ENCODE data around the gene BRINP1.

Gene BRINP1

DNA sequence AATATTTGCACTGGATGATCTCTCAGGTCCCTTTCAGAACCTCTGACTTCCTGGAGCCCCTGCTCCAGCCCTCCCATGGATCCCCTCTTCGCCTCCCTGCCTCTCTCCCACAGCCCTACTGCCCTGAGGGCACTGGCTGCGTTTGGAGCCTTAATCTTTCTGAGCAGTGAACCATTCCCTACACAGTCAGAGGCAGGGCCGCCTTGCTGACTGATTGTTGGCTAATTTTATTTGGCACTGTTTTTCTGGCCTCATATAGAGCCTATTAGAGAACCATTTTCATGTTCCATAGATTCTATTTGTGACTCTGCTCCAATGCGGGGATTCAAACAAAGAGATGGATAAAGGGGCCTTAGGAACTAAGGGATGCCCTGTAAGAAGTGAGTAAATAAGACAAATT is 91.1 kb downstream of the BRINP1 start:
- DNase-seq (ENCODE audit: low spot score) = no peak

DNA sequence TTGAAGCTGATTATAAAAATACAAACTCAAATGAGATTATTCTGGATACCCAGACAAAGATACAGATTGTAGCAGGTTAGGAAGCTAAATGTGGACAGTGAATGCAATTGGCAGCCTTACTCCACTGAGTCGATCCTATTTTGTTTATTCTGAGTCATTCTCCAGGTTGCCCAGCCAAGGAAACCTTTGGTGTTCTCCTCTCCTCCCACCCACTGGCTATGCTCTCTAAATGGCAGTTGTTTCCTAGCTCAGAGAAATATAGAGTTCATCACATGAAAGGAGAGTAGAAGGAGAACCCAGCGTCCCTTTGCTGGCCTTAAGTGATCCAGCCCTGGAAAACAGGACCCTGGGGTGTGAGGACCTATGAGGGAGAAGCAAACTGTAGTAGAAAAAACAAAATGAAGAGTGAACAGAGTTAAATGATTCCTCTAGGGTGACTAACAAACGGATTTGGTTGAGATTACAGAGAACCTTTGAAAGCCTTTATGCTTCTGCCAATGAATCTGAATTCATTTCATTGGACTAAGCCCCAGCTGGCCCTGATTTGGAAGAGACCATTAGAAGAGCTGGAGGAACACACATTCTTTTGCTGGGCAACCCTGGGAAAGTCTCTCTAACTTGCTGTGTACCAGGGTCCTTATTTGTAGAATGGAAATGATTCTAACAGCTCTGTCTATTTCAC is 95.1 kb downstream of the BRINP1 start:
- DNase-seq (ENCODE audit: low spot score) = no peak

GRCh38 chr9:119273325-119273904 is 95.8 kb downstream of the BRINP1 start:
- DNase-seq (ENCODE audit: low spot score) = no peak

- no peak for DNase-seq (ENCODE audit: low spot score)
These were observed 96.6 kb downstream of the BRINP1 start for GRCh38 chr9:119272500-119273211.

DNA sequence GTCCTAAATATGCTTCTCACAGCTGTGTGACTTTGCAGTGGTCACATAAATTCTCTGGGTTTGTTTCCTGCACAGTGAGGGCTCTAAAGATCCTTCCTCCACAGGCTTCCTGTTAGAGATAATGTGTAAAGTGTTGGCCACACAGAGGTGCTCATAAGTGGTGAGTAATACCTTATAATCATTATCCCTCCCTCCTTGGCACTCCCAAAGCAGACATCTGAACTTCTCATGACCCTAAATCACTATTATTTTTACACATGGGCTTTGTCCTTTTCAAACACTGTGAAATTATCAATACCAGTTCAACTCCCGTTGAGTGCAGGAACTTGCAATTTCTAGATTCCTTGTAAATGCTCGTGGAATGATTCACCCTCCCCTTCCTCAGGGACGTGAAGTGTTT is 100.2 kb downstream of the BRINP1 start:
- no peak for DNase-seq (ENCODE audit: low spot score)

DNA sequence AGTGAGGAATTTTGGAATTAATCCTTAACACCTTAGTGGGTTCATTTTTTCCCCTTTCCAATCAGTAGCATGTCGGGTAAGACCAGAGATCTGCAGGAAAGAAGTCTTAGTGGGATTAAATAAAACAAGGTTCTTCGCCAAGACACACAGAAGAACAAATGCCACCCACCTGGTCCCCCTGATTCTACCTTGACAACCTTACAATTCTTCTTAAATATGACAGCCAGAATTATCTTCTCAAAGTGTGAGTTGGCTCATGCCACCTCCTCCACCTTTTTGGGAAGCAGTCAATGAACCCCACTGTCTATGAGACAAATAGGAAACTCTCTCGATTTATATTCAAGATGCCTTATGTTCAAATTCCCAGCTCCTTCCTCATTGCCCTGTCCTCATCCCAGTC is 105.1 kb downstream of the BRINP1 start:
- no peak for DNase-seq (ENCODE audit: low spot score)

DNA sequence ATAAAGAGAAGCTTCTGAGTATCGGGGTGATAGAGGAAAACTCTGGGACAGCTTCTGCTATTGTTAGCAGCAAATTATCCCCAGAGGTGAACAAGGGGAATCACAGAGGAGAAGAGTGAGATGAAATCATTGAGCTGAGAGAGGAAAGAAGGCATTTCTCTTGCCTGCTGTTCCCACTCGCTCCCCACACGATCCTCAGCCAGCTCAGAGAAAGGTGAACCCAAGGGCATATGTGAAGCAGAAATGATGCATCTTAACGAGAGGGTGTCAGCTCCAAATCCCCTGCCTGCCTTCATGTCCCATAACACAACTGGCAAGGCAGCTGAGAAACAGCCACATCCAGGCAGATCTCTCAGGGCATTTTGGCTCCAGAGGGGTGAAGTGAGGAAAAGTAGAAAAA is 111.6 kb downstream of the BRINP1 start:
- no peak for DNase-seq (ENCODE audit: low spot score)

- no peak for DNase-seq (ENCODE audit: low spot score)
These were observed 114.1 kb downstream of the BRINP1 start for GRCh38 chr9:119255116-119255515.

- no peak for DNase-seq (ENCODE audit: low spot score)
These were observed 116.5 kb downstream of the BRINP1 start for GRCh38 chr9:119252671-119253299.

DNA sequence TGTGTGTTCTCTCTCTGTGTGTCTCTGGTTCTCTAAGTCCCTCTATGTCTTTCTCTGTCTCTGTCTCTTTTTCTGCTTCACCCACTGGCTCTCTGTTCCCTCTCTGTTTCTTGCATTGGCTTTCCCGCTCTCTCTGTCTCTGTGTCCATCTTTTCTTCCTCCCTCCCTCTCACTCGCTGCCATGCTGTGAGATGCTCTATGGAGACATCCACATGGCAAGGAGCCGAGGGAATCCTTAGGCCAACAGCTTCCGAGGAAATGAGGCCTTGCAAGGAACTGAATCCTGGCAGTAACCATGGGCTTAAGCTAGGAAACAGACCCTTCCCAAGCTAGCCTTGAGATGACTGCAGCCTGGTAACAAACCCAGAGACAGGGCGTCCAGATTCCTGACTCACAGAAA is 117.3 kb downstream of the BRINP1 start:
- no peak for DNase-seq (ENCODE audit: low spot score)

DNA sequence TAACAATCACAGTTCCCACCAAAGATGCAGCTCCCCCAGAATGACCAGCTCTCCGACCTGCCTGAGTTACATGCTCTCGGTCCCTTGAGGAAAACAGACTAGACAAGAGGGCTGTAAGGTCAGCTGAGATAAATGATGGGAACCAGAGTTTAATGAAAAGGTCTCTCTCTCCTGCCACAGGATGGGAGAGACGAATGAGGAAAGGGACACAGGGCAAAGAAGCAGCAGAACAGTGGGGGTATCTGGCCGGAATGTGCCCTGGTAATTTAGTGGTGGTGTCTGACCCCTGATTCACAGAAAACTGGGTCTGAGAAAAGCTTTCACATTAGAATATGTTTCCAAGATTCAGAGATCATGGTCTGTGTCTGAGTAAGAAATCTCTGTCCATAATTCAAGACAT is 118.5 kb downstream of the BRINP1 start:
- no peak for DNase-seq (ENCODE audit: low spot score)

DNA sequence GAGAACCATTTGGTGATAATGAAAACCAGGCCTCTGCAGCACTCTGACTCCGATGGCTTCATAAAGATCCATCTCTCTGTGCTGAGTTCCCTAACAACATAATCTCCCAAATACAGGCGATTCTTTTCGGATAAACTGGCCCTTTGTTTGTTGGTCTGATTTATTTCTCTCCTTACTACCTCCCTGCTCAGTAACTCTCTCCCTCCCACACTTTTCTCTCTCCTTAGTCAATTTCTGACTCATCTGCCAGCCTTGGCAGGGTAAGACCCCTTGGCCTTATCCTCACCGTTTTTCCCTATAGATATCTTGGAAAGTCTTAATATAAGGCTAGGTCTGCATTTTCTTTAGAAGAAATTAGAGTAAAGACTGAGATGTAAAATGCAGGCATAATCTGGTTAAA is 128.7 kb downstream of the BRINP1 start:
- DNase-seq (ENCODE audit: low spot score) = no peak

DNA sequence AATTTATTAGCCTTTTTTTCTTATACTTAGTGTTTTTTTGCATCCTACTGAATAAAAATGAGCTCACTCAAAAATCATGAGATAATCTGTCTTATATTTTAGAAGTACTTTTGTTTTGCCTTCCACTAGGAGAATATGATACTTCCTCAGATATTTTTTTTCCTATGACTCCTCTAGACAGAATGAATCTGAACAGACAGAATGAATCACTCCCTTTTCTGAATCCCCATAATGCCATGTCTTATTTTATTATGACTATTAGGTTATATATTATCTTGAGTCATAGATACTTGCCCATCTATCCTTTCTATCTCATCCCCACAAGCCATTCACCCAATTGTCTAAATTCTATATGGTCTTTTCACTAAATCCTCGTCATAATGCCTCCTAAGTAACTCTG is 134.6 kb downstream of the BRINP1 start:
- DNase-seq (ENCODE audit: low spot score) = no peak

GRCh38 chr9:119227422-119227821 is 141.8 kb downstream of the BRINP1 start:
- no peak for DNase-seq (ENCODE audit: low spot score)

- DNase-seq (ENCODE audit: low spot score) = no peak
These were observed 144.8 kb downstream of the BRINP1 start for GRCh38 chr9:119224431-119224830.

GRCh38 chr9:119221276-119221675 is 148.0 kb downstream of the BRINP1 start:
- DNase-seq (ENCODE audit: low spot score) = no peak

GRCh38 chr9:119218293-119218692 is 150.9 kb downstream of the BRINP1 start:
- no peak for DNase-seq (ENCODE audit: low spot score)

DNA sequence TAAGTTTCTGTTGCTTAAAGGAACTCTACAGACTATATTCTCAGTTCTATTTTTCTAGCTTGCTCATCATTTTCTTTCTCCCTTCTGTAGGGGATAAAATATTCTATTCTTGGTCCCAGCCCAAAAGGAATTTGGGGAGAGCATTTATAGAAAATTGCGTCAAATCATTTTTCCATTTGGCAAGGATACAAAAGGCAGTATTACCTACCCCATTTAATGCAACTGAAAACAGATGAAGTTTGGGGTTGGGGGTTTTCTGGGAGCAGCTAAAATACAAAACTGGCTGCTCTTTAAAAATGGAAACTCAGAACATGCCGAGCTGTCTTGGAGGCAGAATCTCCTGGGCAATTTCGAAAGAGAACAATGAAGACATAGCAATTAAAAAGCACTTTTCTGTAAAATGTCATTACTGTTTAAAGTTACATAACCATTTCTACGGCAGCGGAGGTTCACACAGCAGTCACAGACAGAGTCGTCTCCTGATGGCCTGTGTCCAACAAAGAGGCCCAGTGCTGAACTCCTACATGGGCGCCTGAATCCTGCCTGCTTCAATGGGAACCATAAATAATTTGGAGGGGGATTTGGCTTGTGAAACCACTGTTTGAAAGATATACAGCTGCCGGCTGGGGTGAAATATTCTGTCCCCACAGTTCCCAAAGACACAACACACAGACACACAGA is 152.4 kb downstream of the BRINP1 start:
- DNase-seq (ENCODE audit: low spot score) = no peak

DNA sequence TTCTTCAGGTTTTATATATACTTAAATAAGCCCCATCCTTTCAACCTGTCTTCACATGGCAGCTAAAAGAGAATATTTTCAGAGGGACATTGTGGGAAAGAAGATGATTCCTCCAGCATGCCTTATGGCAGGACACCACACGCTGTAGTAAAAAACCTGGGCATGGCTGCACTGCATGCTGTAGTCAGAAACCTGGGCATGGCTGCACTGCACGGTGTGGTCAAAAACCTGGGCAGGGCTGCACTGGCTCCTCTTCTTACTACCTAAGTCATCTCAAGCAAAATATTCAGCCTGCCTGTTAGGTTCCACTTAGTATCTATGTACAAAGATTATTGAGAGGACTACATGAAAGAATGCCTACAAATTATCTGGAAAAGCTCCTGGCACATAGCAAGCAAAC is 153.6 kb downstream of the BRINP1 start:
- DNase-seq (ENCODE audit: low spot score) = no peak

DNA sequence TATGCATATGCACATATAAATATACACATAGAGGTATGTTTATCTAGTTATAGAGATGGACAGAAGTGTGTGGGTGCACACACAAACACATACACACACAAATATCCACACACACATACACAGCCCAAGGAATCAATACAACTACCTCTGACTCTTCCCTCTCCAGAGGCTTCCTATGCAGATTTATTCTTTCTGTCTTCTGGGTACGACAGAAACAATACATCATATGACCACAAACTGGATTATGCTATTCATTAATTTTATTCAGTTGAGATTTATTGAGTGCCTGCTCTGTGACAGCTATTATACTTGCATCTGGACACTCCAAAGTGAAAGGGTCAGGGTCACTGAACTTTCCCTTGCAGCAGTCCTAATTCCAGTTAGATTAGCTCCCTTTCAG is 155.8 kb downstream of the BRINP1 start:
- no peak for DNase-seq (ENCODE audit: low spot score)

- DNase-seq (ENCODE audit: low spot score) = no peak
These were observed 171.2 kb downstream of the BRINP1 start for GRCh38 chr9:119197893-119198607.

- DNase-seq (ENCODE audit: low spot score) = no peak
These were observed 173.7 kb downstream of the BRINP1 start for GRCh38 chr9:119195521-119195920.

Measured in CD4-positive, alpha-beta T cell treated with Interleukin-15 for 4 hours (primary cell).